Cardiac fibroblast (primary cell): Measurements from ENCODE around the gene MX2.

Experiments used
- DNase-seq, 2 donors: peaks; one replicate each; pipeline versions ENCODE4 v3.0.0 to v3.0.0-alpha.2; 2010; ENCODE audit warnings: low read depth in 2 of 2
- H3K4me3 ChIP-seq, 2 donors: replicated peaks in 1 of 2; 1 replicate in 1 of 2; 2 replicates in 1 of 2; pipeline ENCODE4 v1.5.1; 2011; ENCODE audit warnings: low read depth in 2 of 2, low read length in 2 of 2, mild to moderate bottlenecking in 2 of 2, moderate library complexity in 1 of 2
- TF ChIP-seq, protein P1 (sequence below): IDR thresholded peaks from one replicate; pipeline ENCODE4 v1.5.1; 2011; ENCODE audit warnings: low read depth, mild to moderate bottlenecking, low read length, inconsistent platforms

Gene MX2

DNA sequence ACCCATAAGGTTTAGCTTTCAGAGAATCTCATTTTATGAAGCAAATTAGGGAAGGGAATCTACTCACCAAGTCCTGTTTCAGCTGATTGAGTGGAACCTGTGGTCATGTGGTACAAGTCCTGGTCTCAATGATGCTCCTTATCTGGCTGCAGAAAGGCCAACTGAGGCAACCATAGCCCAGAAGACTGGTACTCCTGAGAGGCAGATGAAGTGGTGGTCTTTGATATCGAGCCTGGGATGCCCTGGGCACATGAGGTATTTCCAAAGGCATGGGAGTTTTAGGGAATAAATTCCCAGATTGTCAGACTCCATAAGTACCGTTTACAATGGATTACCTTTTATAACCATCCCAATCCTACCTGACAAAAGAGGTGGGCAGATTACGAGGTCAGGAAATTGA is 67.5 kb downstream of the MX2 start:
- TF ChIP-seq, protein P1, sequence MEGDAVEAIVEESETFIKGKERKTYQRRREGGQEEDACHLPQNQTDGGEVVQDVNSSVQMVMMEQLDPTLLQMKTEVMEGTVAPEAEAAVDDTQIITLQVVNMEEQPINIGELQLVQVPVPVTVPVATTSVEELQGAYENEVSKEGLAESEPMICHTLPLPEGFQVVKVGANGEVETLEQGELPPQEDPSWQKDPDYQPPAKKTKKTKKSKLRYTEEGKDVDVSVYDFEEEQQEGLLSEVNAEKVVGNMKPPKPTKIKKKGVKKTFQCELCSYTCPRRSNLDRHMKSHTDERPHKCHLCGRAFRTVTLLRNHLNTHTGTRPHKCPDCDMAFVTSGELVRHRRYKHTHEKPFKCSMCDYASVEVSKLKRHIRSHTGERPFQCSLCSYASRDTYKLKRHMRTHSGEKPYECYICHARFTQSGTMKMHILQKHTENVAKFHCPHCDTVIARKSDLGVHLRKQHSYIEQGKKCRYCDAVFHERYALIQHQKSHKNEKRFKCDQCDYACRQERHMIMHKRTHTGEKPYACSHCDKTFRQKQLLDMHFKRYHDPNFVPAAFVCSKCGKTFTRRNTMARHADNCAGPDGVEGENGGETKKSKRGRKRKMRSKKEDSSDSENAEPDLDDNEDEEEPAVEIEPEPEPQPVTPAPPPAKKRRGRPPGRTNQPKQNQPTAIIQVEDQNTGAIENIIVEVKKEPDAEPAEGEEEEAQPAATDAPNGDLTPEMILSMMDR: no peak
- no peak overlapping the region for H3K4me3 ChIP-seq
- DNase-seq: no peak

DNA sequence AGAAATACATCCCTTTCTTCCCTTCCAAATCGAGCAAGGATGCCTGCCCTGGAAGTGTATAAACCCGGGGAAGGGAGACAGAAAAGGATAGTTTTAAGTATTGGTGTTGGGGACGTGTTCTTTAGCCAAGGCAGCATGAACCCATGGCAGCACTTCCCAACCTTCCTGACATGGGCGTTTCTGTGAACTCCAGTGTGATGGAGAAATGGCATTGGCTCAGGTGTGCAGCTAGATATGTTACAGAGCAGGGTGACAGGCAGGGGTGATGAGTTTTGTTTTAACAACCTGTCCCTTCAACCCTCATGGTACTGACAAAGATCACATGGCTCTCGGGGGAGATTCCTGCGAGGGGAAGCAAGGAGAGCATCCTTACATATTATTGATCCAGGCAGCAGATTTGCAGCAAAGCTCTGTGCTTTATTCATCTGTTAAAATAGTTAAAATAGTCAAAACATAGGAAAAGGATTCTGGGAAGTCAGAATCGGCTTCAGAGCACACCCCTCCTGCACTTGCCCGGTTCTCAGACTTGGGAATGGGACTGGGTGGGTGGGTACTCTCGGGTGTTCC is 68.2 kb downstream of the MX2 start:
- no peak overlapping the region for H3K4me3 ChIP-seq
- TF ChIP-seq, protein P1: no peak
- DNase-seq: no peak

DNA sequence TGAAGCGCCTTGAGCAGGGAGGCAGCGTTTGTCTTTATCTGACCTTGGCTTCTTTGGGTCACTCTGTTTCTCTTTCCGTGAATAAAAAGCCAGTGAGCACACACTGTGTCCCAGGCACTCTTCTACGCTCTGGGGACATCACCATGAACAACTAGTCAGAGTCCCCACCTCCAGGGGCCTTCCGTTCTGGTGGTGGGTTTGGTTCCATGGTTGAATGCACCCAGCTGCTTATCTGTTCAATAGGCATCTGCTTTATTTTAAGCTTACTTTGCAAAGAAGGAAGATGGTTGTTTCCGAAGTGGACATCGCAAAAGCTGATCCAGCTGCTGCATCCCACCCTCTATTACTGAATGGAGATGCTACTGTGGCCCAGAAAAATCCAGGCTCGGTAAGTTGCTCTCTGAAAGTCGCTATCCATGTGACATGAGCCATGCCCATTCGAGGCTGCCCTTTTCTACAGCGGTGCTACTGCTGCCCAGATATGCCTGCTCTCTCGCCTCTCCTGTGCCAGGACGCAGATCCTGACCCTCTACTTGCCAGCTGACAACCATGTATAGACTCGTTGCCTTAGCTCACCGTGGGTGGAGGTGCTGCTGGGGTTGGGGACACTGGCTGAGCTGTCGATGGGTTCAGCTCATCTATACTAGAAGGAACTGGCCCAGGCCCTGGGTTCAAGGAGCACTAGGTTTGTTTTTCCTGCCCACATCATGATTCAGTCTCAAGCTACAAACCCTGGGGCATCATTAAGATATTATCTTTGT is 70.1 kb downstream of the MX2 start:
- H3K4me3 ChIP-seq: no peak overlapping the region
- TF ChIP-seq, protein P1: no peak
- no peak for DNase-seq

DNA sequence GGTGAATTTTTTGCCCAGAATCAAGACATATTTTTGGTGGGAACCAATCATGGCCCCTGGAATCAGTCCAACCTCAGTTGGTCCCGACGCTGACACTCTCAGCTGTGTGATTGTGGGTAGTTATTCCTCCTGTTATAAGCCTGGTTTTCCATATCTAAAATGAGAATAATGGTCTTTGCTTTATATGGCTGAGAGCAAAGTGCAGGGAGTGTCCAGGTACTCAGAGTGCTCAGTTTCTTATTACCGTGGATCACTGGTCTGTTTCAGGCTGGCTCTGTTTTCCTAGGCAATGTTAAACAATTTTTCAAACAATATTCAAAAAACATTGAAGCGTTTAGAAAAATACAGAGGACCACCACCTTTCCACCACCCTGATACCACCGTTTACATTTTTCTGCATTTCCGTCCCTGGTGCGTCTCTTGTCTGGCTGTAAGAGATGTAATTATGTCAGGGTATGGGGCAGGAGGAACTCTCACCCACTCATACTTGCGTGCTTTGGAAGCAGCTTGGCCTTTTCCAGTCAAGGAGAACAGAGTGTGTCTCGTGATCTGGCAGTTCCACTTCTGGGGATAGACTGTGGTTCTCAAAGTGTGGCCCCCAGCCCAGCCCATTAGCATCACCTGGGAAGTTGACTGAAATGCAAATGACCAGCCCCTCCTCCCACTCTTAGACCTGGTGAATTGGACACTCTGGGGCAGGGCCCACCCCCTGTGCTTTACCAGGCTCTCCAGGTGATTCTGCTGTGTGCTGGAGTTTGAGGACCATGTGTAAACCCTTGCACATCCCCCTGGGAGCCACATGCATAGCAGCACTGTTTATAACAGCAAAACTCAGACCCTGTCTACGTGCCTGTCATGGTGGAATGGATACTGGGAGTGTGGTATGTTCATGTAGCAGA is 71.0 kb downstream of the MX2 start:
- no peak for DNase-seq
- H3K4me3 ChIP-seq: no peak overlapping the region
- TF ChIP-seq, protein P1: no peak

DNA sequence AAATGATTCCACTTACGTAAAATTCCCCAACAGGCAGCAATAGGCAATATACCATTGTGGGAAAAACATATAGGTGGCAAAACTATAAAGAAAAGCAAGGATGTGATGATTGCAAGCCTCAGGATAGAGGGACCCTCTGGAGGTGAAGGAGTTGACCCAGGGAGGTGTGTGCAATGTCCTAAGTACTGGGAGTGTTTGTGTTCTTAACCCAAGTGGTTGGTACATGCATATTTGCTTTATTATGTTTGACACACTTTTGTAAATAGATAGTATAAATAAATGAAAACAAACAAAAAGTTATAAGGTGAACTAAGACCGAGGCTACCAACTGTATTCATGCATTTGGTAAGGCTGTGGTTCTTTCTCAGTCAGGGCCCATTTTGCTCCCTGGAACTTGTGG is 71.7 kb downstream of the MX2 start:
- H3K4me3 ChIP-seq: no peak overlapping the region
- TF ChIP-seq, protein P1: no peak
- no peak for DNase-seq

DNA sequence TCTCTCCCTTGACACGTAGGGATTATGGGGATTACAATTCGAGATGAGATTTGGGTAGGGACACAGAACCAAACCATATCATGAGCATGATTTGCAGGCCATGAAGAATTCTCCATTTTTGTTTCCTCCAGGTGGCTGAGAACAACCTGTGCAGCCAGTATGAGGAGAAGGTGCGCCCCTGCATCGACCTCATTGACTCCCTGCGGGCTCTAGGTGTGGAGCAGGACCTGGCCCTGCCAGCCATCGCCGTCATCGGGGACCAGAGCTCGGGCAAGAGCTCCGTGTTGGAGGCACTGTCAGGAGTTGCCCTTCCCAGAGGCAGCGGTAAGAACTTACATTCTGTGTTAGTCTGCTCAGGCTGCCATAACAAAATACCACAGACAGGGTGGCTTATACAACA is 73.9 kb downstream of the MX2 start:
- H3K4me3 ChIP-seq: no peak overlapping the region
- TF ChIP-seq, protein P1: no peak
- no peak for DNase-seq
